ENCODE measurements around the gene JADE3.
"Not testable (repeated sequence)": the region's sequence is repeated elsewhere in the genome, so short reads cannot be mapped to it uniquely, and the experiment has no call there.

JADE3 gene

GRCh38 chrX:46959101-46959500 is 46.9 kb downstream of the JADE3 start:
- H3K4me3 ChIP-seq (ENCODE audit: low read length): no peak overlapping the region
- no peak for TF ChIP-seq ZNF274 (IDR thresholded peaks at IDR 0.05; ENCODE audit: low read depth, low read length)

- no peak for TF ChIP-seq ZNF274 (IDR thresholded peaks at IDR 0.05; ENCODE audit: low read depth, low read length)
- H3K4me3 ChIP-seq (ENCODE audit: low read length): no peak overlapping the region
Measured at GRCh38 chrX:46959985-46960700, 47.9 kb downstream of the JADE3 start.

- TF ChIP-seq ZNF274 (IDR thresholded peaks at IDR 0.05; ENCODE audit: low read depth, low read length): no peak
Measured at GRCh38 chrX:46961097-46961496, 48.9 kb downstream of the JADE3 start.

GRCh38 chrX:46961574-46962283 is 49.5 kb downstream of the JADE3 start:
- H3K4me3 ChIP-seq (ENCODE audit: low read length): no peak overlapping the region
- no peak for TF ChIP-seq ZNF274 (IDR thresholded peaks at IDR 0.05; ENCODE audit: low read depth, low read length)

More at GRCh38 chrX:46961097-46961496, 48.9 kb downstream of the JADE3 start:
- no peak overlapping the region for H3K4me3 ChIP-seq (ENCODE audit: low read length)

GRCh38 chrX:46965125-46965758 is 53.0 kb downstream of the JADE3 start:
- TF ChIP-seq ZNF274 (IDR thresholded peaks at IDR 0.05; ENCODE audit: low read depth, low read length): no peak
- no peak overlapping the region for H3K4me3 ChIP-seq (ENCODE audit: low read length)

- no peak for TF ChIP-seq ZNF274 (IDR thresholded peaks at IDR 0.05; ENCODE audit: low read depth, low read length)
- no peak overlapping the region for H3K4me3 ChIP-seq (ENCODE audit: low read length)
Measured at GRCh38 chrX:46967547-46967946, 55.3 kb downstream of the JADE3 start.

GRCh38 chrX:46977046-46977445 is 64.8 kb downstream of the JADE3 start:
- not testable (repeated sequence) for H3K4me3 ChIP-seq (ENCODE audit: low read length)

- no peak overlapping the region for H3K4me3 ChIP-seq (ENCODE audit: low read length)
- TF ChIP-seq ZNF274 (IDR thresholded peaks at IDR 0.05; ENCODE audit: low read depth, low read length): no peak
Measured at GRCh38 chrX:46978341-46979291, 66.4 kb downstream of the JADE3 start.

- TF ChIP-seq ZNF274 (IDR thresholded peaks at IDR 0.05; ENCODE audit: low read depth, low read length): no peak
- H3K4me3 ChIP-seq (ENCODE audit: low read length): no peak overlapping the region
Measured at GRCh38 chrX:46984705-46985104, 72.5 kb downstream of the JADE3 start.

- TF ChIP-seq ZNF274 (IDR thresholded peaks at IDR 0.05; ENCODE audit: low read depth, low read length): no peak
- H3K4me3 ChIP-seq (ENCODE audit: low read length): no peak overlapping the region
Measured at GRCh38 chrX:46989548-46989947, 77.3 kb downstream of the JADE3 start.

GRCh38 chrX:46991664-46992063 is 79.4 kb downstream of the JADE3 start:
- no peak overlapping the region for H3K4me3 ChIP-seq (ENCODE audit: low read length)
- TF ChIP-seq ZNF274 (IDR thresholded peaks at IDR 0.05; ENCODE audit: low read depth, low read length): no peak

GRCh38 chrX:46992070-46992469 is 79.8 kb downstream of the JADE3 start:
- H3K4me3 ChIP-seq (ENCODE audit: low read length): no peak overlapping the region
- TF ChIP-seq ZNF274 (IDR thresholded peaks at IDR 0.05; ENCODE audit: low read depth, low read length): no peak

- H3K4me3 ChIP-seq (ENCODE audit: low read length): no peak overlapping the region
- no peak for TF ChIP-seq ZNF274 (IDR thresholded peaks at IDR 0.05; ENCODE audit: low read depth, low read length)
Measured at GRCh38 chrX:46994096-46994495, 81.9 kb downstream of the JADE3 start.

GRCh38 chrX:47012131-47012530 is 99.9 kb downstream of the JADE3 start:
- TF ChIP-seq ZNF274 (IDR thresholded peaks at IDR 0.05; ENCODE audit: low read depth, low read length): no peak
- H3K4me3 ChIP-seq (ENCODE audit: low read length): no peak overlapping the region

Data from GM08714 (cell line).